Retinal pigment epithelial cell (primary cell): Measurements from ENCODE around the gene HINT1.
"Not testable (repeated sequence)": the region's sequence is repeated elsewhere in the genome, so short reads cannot be mapped to it uniquely, and the experiment has no call there.

Source experiments
- DNase-seq: peaks from one replicate; pipeline ENCODE4 v3.0.0-alpha.2; 2010; ENCODE audit warnings: low read depth
- H3K4me3 ChIP-seq: 2 replicates; pipeline ENCODE4 v1.5.1; 2011; ENCODE audit warnings: mild to moderate bottlenecking, low read length, control low read depth, moderate library complexity
- TF ChIP-seq, protein P1 (sequence below): conservative IDR thresholded peaks from 2 replicates; pipeline ENCODE4 v1.5.1; 2011; ENCODE audit warnings: low read depth, low read length, control low read depth, inconsistent platforms

The HINT1 gene

DNA sequence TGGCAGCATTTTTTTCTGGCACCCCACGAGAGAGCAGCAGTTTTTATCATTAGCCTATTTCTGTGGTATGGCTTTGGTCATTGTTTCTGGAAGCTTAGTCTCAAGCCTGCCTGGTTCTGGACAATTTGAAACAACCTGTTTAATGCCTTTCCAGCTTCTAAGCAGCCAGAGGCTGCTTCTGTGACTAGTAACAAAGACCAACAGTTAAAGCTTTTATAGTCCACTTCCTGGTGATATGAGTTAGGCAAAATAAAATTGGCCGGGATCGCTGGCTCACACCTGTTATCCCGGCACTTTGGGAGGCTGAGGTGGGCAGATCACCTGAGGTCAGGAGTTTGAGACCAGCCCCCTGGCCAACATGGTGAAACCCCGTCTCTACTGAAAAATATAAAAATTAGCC lies 29.7 kb upstream of the HINT1 start:
- H3K4me3 ChIP-seq, result no peak overlapping the region
- no peak for DNase-seq
- TF ChIP-seq, protein P1, sequence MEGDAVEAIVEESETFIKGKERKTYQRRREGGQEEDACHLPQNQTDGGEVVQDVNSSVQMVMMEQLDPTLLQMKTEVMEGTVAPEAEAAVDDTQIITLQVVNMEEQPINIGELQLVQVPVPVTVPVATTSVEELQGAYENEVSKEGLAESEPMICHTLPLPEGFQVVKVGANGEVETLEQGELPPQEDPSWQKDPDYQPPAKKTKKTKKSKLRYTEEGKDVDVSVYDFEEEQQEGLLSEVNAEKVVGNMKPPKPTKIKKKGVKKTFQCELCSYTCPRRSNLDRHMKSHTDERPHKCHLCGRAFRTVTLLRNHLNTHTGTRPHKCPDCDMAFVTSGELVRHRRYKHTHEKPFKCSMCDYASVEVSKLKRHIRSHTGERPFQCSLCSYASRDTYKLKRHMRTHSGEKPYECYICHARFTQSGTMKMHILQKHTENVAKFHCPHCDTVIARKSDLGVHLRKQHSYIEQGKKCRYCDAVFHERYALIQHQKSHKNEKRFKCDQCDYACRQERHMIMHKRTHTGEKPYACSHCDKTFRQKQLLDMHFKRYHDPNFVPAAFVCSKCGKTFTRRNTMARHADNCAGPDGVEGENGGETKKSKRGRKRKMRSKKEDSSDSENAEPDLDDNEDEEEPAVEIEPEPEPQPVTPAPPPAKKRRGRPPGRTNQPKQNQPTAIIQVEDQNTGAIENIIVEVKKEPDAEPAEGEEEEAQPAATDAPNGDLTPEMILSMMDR, result no peak

DNA sequence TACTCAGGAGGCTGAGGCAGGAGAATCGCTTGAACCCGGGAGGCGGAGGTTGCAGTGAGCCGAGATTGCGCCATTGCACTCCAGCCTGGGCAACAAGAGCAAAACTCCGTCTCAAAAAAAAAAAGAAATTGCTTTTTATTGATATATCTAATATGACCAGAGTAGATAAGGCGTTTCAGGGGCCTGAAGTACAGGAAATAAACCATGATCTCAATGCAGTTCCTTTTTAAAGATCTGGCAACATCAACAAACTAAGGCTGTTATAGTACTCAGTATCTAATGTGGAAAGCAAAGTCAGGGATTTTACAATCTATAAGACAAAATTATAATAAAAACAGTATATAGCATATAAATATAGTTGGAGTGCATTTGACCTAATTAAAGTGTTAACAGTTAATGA lies 28.8 kb upstream of the HINT1 start:
- not testable (repeated sequence) for DNase-seq, H3K4me3 ChIP-seq

DNA sequence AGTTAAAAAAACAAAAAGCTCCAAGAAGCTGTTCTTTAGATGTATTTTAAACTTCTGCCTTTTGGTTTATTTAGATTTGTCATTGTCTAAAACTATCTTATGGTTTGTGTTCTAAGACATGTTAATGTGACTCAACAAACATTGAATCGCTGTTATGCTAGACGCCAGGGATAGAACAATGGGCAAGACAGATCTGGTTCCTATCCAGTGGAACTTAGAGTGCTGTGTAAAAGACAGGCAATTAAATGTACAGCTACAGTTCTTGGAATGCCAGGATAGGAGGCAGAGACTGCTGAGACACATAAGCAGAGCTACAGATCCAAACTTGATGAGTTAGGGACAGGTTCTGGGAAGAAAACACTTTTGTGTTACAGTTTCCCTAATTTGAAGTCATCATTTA lies 28.1 kb upstream of the HINT1 start:
- no peak for DNase-seq
- TF ChIP-seq, protein P1, result no peak
- no peak overlapping the region for H3K4me3 ChIP-seq

DNA sequence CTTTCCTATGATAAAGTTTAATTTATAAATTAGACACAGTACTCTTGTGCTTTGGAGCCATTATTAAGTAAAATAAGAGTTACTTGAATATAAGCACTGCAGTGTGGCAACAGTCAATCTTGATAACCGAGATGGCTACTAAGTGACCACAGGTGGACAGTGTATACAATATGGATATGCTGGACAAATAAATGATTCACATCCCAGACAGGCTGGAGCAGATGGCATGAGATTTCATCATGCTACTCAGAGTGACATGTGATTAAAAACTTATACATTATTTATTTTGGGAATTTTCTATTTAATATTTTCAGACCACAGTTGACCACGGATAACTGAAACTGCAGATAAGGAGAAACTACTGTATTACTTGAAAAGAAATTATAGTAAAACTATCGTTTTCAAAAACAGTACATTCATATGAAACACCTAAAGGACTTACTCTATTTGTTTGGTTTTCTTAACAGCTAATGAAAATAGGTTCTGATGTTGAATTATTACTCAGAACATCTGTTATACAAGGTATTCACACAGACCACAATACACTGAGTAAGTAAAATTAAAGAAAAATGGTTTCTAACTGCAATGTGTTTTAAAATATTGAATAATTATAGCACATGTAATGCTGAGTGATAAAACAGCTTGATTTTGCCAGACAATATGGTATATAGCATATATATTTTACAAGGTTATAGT lies 21.7 kb upstream of the HINT1 start:
- H3K4me3 ChIP-seq, result no peak overlapping the region
- TF ChIP-seq, protein P1, result no peak
- no peak for DNase-seq

DNA sequence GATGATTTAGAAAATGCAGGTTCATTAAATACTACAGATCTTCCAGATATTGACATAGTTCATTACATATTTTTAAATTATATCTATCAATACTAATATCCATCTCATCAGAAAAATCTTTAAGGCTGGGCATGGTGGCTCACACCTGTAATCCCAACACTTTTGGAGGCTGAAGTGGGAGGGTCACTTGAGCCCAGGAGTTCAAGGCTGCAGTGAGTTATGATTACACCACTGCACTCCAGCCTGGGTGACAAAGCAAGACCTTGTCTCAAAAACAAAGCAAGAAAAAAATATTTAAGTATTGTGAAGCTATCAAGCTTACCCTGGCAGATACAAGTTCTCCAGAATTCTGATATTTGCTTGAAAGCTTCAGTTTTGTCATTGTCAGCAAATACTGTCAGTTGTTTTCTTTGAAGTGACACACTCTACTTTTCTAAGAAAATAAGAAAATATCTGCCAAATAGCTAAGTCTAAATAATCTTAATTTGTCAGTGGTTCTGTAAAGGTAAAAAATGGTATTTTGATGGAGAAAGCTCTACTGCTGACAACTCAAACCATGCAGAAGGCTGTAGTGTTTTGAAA lies 20.6 kb upstream of the HINT1 start:
- no peak overlapping the region for H3K4me3 ChIP-seq
- TF ChIP-seq, protein P1, result no peak
- no peak for DNase-seq

DNA sequence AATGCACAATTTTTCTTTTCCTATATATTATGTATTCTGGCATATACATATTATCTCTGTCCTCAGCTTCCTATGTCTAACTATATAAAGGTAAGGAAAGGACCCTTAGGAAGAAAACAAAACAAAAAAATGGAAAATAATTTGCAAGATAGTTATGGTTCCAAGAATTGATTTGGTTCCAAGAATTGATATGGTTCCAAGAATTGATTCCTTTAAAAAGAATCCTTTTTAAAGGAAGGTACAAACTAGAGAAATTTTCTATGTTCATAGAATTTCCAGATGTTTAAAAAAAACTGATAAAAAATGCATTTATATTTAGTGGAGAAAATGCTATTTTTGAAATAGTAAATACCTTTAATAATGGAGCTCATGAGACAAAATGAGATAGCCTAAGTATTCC lies 17.8 kb upstream of the HINT1 start:
- H3K4me3 ChIP-seq, result no peak overlapping the region
- TF ChIP-seq, protein P1, result no peak
- no peak for DNase-seq

DNA sequence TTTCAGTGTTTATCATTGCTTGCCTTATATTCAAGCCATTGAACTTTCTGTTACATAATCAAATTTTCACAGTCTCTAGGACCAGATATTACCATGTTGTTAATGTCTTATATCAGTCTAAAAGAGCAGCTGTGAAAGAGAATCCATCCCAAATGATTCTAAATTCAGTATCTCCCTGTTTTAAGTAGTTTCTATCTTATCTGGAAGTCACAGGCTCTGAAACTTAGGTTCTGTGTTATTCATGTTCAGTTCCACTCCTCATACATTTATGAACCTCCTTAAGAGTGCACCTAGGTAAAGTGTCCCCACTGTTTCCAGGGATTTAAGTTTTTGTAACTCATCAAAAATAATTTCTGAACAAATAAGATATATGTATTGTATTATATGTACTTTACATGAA lies 15.4 kb upstream of the HINT1 start:
- TF ChIP-seq, protein P1, result no peak
- no peak overlapping the region for H3K4me3 ChIP-seq
- no peak for DNase-seq
